ENCODE data around the gene BRAF.

The BRAF gene

DNA sequence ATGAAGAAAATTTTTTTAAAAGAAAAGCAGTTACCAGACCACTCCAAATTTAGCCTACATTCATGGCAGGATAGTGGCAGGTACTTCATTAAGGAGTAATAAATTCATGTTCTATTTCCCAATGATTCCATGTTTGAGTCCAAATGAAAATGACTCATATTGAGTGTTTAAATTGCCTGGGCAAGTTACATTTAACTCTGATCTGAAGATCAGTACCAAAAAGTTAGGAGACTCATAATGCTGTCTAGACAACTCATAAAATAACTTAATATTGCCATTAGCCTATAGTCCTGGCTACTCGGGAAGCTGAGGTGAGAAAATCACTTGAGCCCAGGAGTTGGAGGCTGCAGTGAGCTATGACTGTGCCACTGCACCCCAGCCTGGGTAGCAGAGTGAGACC is 13.0 kb downstream of the BRAF start:
- TF ChIP-seq, protein P1, sequence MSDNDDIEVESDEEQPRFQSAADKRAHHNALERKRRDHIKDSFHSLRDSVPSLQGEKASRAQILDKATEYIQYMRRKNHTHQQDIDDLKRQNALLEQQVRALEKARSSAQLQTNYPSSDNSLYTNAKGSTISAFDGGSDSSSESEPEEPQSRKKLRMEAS (IDR thresholded peaks at IDR 0.05; ENCODE audit: low read depth, low read length), result no peak
- TF ChIP-seq MYC (IDR thresholded peaks at IDR 0.05; ENCODE audit: low read depth, low read length) (no peak), POLR2A (IDR thresholded peaks at IDR 0.05; ENCODE audit: extremely low read depth, insufficient read length) (no peak)
- no peak for DNase-seq (ENCODE audit: low read depth)
- no peak overlapping the region for H3K4me3 ChIP-seq (ENCODE audit: low read depth, low read length)

DNA sequence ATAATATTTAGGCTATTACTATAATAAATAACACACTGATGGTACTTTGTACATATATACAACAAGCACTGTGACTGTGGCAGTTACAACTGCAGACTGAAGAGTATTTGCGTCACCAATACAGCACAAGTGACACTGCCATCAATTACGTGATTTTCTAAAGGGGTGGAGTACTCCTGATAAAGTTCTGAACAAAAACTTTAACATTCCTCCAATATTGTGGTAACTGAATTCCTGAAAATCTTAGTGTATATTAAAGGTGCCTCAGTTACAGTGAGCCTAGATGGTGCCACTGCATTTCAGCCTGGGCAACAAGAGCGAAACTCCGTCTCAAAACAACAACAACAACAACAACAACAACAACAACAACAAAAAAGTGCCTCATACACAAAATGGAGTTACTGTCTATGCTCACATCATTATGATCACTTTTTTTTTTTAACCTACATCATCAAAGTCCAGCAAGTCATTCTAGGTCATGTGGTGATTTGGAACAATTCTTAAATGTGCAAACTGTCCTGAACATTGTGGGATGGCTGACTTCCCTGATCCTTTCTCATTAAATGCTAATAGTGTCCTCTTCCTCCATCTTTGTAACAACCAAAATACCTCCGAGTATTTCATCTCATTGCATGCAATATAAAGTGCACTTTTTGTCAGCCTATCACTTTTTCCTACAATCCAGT is 15.1 kb downstream of the BRAF start:
- TF ChIP-seq MYC (IDR thresholded peaks at IDR 0.05; ENCODE audit: low read depth, low read length), result no peak
- TF ChIP-seq, protein P2, sequence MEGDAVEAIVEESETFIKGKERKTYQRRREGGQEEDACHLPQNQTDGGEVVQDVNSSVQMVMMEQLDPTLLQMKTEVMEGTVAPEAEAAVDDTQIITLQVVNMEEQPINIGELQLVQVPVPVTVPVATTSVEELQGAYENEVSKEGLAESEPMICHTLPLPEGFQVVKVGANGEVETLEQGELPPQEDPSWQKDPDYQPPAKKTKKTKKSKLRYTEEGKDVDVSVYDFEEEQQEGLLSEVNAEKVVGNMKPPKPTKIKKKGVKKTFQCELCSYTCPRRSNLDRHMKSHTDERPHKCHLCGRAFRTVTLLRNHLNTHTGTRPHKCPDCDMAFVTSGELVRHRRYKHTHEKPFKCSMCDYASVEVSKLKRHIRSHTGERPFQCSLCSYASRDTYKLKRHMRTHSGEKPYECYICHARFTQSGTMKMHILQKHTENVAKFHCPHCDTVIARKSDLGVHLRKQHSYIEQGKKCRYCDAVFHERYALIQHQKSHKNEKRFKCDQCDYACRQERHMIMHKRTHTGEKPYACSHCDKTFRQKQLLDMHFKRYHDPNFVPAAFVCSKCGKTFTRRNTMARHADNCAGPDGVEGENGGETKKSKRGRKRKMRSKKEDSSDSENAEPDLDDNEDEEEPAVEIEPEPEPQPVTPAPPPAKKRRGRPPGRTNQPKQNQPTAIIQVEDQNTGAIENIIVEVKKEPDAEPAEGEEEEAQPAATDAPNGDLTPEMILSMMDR (IDR thresholded peaks at IDR 0.05; ENCODE audit: low read depth, low read length), result no peak
- TF ChIP-seq POLR2A (IDR thresholded peaks at IDR 0.05; ENCODE audit: extremely low read depth, insufficient read length), result no peak
- TF ChIP-seq, protein P1 (IDR thresholded peaks at IDR 0.05; ENCODE audit: low read depth, low read length), result no peak
- H3K4me3 ChIP-seq (ENCODE audit: low read depth, low read length), result no peak overlapping the region
- DNase-seq (ENCODE audit: low read depth), result no peak

GRCh38 chr7:140908361-140908760 is 16.4 kb downstream of the BRAF start:
- no peak overlapping the region for H3K4me3 ChIP-seq (ENCODE audit: low read depth, low read length)
- no peak for DNase-seq (ENCODE audit: low read depth)
- no peak for TF ChIP-seq POLR2A (IDR thresholded peaks at IDR 0.05; ENCODE audit: extremely low read depth, insufficient read length)
- no peak for TF ChIP-seq MYC (IDR thresholded peaks at IDR 0.05; ENCODE audit: low read depth, low read length)
- TF ChIP-seq, protein P1 (IDR thresholded peaks at IDR 0.05; ENCODE audit: low read depth, low read length), result no peak
- TF ChIP-seq, protein P2 (IDR thresholded peaks at IDR 0.05; ENCODE audit: low read depth, low read length), result no peak

DNA sequence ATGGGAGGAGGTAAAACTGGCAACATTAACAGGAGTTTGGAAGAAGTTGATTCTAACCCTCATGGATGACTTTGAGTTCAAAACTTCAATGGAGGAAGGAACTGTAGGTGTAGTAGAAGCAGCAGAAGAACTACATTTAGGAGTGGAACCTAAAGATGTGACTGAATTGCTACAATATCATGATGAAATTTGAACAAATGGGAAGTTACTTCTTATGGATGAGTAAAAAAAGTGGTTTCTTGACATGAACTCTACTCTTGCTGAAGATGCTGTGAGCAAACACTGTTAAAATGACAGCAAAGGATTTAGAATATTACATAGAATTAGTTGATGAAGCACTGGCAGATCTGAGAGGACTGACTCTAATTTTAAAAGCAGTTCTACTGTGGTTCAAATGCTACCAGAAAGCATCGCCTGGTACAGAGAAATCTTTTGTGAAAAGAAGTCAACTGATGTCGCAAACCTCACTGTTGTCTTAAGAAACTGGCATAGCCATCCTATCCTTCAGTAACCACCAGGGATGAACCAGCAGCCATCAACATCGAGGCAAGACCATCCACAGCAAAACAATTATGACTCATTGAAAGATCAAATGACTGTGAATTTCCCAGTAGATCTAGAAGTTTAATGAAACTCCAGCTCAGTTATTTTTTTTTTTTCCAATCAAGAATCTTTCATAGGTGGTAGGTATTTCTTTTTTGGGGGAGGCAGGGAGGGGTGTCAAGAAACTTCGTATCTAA is 20.8 kb downstream of the BRAF start:
- no peak for TF ChIP-seq MYC (IDR thresholded peaks at IDR 0.05; ENCODE audit: low read depth, low read length)
- TF ChIP-seq, protein P2 (IDR thresholded peaks at IDR 0.05; ENCODE audit: low read depth, low read length), result no peak
- TF ChIP-seq POLR2A (IDR thresholded peaks at IDR 0.05; ENCODE audit: extremely low read depth, insufficient read length), result no peak
- TF ChIP-seq, protein P1 (IDR thresholded peaks at IDR 0.05; ENCODE audit: low read depth, low read length), result no peak
- DNase-seq (ENCODE audit: low read depth), result peak; percentile 29
- H3K4me3 ChIP-seq (ENCODE audit: low read depth, low read length), result no peak overlapping the region

- H3K4me3 ChIP-seq (ENCODE audit: low read depth, low read length), result no peak overlapping the region
- DNase-seq (ENCODE audit: low read depth), result no peak
- TF ChIP-seq, protein P1 (IDR thresholded peaks at IDR 0.05; ENCODE audit: low read depth, low read length), result no peak
- no peak for TF ChIP-seq POLR2A (IDR thresholded peaks at IDR 0.05; ENCODE audit: extremely low read depth, insufficient read length)
- no peak for TF ChIP-seq MYC (IDR thresholded peaks at IDR 0.05; ENCODE audit: low read depth, low read length)
- TF ChIP-seq, protein P2 (IDR thresholded peaks at IDR 0.05; ENCODE audit: low read depth, low read length), result no peak
These were observed 22.3 kb downstream of the BRAF start for GRCh38 chr7:140902303-140902953.
